HG03025 (cell line): ENCODE measurements around the gene TSEN34.
"Not testable (repeated sequence)": the region's sequence is repeated elsewhere in the genome, so short reads cannot be mapped to it uniquely, and the experiment has no call there.

Source experiments
- ATAC-seq: cut with Tn5 transposase; IDR thresholded peaks from one replicate; pipeline ENCODE4 v1.9.1; 2021; ENCODE audit warnings: mild to moderate bottlenecking, moderate library complexity; ENCODE audit not compliant: unreplicated experiment, low FRiP score

The TSEN34 gene

GRCh38 chr19:54207193-54207592, 16.1 kb downstream of the TSEN34 start:
- ATAC-seq, result not testable (repeated sequence)

DNA sequence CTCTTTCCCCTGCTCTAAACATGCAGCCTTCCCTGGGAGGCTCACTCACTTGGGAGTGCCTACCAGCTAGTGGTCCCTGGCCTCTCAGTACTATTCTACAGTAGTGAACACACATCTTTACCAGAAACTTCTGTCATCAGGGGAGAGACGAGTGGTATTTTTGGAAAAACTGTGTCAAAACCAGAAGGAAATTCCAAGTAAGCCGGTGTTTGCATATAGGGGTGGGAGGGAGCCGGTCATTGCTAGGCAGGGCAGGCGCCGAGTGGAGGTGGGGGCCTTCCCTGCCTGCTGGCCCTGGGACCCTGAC, 16.5 kb downstream of the TSEN34 start:
- ATAC-seq, result no peak

DNA sequence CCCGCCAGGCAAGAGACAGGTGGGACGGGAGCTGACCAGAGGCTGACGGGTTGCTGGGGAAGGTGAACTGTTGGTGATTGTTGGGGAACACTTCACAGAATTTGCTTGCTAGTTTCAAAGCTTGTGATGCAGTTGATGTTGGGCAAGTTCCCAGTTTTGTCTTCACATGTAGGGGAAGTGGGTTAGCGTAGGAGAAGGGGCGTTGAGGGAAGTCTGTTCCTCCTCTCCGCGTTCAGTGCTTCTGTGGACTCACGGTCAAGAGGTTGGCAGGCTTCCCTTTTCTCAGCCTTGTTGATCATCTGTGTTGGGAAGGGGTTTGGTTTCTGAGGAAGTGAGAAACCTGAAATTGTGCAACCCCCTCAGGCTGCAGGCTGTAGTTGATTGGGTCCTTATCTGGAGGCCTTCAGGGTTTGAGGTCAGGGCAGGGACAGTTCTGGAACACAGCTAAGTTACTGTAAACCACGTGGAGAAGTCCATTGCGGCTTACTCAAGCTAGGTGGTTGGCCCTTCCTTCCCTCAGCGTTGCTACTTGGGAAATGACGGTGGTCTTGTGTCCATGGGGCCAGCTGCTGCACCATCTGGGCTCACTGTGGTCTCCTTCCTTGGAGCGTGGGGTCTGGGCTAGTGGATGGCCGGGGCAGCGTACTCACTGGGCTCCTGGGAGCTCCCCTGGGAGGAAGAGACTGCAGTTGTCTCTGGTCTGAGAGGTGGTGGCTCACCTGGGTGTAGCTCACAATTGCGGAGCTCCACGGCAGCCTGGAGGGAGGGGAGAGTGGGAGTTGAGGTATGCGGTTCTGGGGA, 17.1 kb downstream of the TSEN34 start:
- peak; percentile 36 for ATAC-seq

- ATAC-seq, result no peak
These were observed 17.6 kb downstream of the TSEN34 start for GRCh38 chr19:54208784-54209057.

- no peak for ATAC-seq
These were observed 18.1 kb downstream of the TSEN34 start for GRCh38 chr19:54209058-54209810.

DNA sequence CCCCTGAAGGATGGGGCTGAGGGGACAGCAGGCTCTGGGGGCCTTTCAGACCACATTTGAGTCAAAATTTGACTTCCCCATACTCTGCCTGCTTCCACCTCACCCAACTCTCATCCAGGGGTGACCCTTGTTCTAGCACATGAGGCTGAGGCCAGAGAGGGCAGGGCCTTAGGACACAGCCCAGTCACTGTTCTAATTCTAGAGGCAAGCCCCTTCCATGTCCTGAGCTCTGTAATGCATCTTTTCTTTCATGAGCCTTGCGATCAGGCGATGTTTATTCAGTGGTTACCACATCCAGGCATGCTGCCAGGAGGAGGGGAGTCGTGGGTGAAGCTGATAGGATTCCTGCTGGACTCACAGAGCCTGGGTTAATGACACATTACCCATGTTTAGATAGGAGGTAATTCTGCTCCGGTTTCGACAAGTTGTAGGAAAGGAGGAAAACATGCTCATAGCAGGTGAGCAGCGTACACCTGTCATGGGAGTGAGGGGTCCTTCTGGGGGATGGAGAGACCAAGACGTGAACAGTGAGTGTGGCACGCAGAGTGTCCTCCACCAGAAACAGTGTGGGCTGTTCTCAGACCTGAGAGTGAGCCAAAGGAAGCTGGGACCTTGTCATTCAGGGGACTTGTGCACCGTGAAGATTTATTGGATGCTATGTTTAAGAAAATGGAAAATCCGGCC, 18.8 kb downstream of the TSEN34 start:
- ATAC-seq, result no peak

- no peak for ATAC-seq
These were observed 20.1 kb downstream of the TSEN34 start for GRCh38 chr19:54211235-54211634.

DNA sequence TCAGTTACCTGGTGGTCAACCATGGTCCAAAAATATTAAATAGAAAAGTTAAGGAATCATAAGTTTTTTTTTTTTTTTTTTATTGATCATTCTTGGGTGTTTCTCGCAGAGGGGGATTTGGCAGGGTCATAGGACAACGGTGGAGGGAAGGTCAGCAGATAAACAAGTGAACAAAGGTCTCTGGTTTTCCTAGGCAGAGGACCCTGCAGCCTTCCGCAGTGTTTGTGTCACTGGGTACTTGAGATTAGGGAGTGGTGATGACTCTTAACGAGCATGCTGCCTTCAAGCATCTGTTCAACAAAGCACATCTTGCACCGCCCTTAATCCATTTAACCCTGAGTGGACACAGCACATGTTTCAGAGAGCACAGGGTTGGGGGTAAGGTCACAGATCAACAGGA, 23.1 kb downstream of the TSEN34 start:
- not testable (repeated sequence) for ATAC-seq

GRCh38 chr19:54214734-54215133, 23.6 kb downstream of the TSEN34 start:
- not testable (repeated sequence) for ATAC-seq

GRCh38 chr19:54216869-54217268, 25.8 kb downstream of the TSEN34 start:
- no peak for ATAC-seq

GRCh38 chr19:54217517-54218247, 26.6 kb downstream of the TSEN34 start:
- not testable (repeated sequence) for ATAC-seq

DNA sequence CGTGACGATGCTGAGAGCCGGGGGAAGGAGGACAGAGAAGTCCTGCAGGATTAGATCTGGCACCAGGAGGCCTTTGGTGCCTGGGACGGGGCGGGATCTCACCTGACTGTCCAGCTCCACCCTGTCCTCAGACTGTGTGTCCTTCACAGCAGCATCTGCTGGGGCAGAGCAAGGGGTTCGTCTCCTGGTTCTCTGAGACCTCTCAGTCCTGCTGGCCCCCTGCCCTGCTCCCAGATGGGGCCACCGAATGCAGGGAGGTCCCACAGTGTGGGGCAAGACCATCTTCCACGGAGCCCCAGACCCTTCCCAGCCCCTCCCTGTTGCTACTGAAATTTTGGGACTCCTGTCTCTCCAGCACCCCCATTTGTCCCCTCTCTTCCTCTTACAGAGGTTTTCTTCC, 27.2 kb downstream of the TSEN34 start:
- ATAC-seq, result no peak

GRCh38 chr19:54218960-54219661, 28.0 kb downstream of the TSEN34 start:
- ATAC-seq, result no peak

DNA sequence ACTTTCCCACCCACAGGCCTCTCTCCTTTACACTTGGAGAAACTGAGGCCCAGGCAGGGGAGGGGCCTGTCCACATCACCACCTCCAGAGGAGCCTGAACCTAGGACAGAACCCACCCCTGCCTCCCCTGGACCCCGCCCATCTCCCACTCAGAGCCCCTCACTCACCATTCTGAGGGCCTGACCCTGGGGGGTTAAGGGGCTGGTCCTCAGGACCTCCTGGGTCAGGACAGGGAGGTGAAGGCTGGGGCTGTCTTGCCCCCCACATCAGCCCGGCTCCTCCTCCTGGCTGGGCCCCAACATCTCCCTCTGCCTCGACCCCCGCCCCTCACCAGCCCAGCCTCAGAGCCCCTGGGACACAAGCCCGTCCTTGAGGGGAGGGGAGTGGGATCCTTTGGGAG, 28.6 kb downstream of the TSEN34 start:
- not testable (repeated sequence) for ATAC-seq

DNA sequence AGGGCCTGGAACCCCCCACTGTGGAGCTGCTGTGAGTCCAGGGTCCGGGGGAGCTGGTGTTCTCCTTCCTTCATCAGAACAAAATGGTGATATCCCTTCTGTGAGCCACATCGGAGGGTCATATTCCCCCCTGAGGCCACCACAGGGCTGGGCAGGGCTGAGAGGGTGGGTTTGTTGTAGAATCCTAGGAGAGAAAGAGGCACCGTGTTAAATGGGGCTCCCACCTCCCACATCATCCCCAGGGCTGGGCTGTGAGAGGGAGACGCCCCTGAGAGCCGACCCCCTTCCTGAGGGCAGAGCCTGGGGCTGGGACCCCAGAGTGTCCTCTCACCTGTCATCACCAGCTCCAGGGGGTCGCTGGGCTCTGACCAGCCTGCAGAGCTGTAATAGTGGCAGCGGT, 30.8 kb downstream of the TSEN34 start:
- ATAC-seq, result not testable (repeated sequence)

DNA sequence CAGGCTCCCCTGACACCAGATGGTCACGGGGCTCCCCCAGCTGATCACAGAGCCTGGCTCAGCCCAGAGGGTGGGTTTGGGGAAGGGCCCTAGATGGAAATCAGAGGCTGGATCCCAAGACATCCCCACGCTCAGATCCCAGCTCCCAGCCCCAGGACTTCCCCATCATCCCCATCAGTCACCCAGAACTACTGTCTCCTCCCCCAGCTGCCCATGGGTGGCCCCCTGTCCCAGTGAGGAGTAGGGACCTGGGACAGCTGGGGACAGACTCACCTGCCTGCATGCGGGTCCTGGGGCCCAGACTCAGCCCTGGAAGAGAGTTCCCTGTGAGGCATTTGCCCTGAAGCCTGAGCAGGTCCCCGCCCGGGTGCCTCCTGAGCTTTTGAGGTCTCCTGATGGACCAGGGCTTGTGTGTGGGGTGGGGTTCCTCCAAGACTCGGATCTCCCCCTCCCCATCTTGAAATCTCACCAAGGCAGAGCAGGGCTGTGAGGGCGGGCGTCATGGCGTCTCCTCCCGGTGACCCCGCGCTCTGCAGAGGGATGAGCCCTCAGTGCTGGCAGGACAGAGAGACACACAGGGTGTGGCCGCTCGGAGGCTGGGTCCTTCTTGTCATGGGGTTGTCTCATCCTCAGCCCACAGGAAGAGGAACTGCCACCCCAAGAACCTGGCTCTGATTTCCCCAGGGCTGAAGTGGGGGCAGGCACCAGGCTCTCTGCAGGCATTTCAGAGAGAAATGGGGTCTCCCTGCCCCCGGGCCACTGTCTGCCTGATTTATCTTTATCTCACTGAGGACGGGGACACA, 31.6 kb downstream of the TSEN34 start, which contains the start of gene LILRB3:
LILRB3 (minus strand) TSS at position 534 of the 803 bp plus-strand sequence; CDS start at position 503, 31 bp downstream.
- not testable (repeated sequence) for ATAC-seq

DNA sequence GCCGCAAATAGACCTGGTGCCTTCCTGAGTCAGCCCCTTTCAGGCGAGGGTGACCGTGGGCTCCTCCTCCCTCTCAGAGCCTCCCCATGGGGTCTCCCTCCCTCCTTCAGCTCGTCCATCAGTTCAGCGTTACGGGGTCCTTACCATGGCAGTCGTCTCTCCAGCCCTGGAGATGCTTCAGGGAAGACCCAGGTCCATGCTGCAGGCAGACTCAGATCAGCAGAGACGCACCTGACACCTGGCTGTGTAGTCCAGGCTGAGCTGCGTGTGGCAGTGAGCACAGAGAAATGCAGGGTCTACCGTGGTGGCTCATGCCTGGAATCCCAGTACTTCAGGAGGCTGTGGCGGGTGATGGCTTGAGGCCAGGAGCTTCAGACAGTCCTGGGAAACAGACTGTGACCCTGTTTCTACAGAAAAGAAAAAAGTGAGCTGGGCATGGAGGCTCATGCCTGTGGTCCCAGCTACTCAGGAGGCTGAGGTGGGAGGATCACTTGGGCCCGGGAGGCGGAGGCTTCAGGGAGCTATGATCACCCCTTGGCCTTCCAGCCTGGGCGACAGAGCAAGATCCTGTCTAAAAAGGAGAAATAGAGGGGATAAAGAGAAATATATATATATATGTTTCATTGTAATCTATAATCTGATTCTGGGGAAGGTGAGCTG, 32.3 kb downstream of the TSEN34 start:
- not testable (repeated sequence) for ATAC-seq

DNA sequence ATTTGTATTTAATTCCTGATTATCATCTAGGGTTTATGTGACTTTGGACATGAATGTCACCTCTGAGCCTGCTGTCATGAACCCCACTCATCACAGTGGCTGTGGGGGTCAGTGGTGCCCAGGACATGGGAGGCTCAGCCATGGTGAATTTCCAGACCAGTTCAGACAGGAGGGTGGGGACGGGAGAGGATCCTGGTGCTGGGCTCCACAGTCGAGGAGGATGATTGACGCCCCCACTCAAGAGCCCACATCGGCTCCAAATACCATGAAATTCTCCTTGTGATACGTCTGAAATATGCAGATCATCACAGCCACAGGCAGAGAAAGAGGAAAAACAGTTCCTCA, 32.8 kb downstream of the TSEN34 start:
- not testable (repeated sequence) for ATAC-seq

DNA sequence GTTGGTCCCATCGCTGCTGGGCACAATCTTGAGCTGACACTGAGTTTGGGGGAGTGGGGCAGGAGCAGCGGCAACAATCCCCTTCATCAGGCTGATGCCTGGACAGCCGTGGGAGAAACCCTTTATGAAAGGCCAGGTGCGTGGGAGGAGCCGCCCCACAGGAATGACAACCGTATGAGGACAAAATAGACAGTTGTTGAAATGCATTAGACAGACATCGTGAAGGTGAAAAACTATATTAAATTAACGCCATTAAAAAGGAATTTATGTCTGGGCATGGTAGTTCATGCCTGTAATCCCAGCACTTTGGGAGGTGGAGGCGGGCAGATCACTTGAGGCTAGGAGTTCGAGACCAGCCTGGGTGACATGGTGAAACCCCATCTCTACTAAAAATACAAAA, 33.5 kb downstream of the TSEN34 start:
- not testable (repeated sequence) for ATAC-seq
